Stomach (tissue), 4 donors: ENCODE data around the gene TBX21.

Experiments used
- CTCF ChIP-seq, 7 experiments: fragments of 450-650 bp in 4 of 7; fragments of 200-600 bp in 3 of 7; sonication (generic) in 3 of 7; IDR thresholded peaks; one replicate each; pipeline ENCODE4 v1.5.1; 2016 to 2019; ENCODE audit warnings: antibody characterized with exemption in 7 of 7, control low read depth in 2 of 7, mild to moderate bottlenecking in 1 of 7
- EP300 ChIP-seq: sonication (generic); formaldehyde crosslinking; IDR thresholded peaks from one replicate; pipeline ENCODE4 v1.6.1; 2017; ENCODE audit warnings: antibody characterized with exemption
- POLR2A ChIP-seq, 4 donors: fragments of 450-650 bp; IDR thresholded peaks; one replicate each; pipeline ENCODE4 v1.6.1; 2016; ENCODE audit warnings: antibody characterized with exemption in 4 of 4, control low read depth in 2 of 4, mild to moderate bottlenecking in 1 of 4, moderate library complexity in 1 of 4

GRCh38 chr17:47709594-47709993, 23.4 kb upstream of the TBX21 start:
- TF ChIP-seq CTCF (IDR thresholded peaks at IDR 0.05) (no peak), EP300 (no peak), POLR2A (IDR thresholded peaks at IDR 0.05) (no peak)
